ENCODE results near the gene PLD6.

Gene PLD6

DNA sequence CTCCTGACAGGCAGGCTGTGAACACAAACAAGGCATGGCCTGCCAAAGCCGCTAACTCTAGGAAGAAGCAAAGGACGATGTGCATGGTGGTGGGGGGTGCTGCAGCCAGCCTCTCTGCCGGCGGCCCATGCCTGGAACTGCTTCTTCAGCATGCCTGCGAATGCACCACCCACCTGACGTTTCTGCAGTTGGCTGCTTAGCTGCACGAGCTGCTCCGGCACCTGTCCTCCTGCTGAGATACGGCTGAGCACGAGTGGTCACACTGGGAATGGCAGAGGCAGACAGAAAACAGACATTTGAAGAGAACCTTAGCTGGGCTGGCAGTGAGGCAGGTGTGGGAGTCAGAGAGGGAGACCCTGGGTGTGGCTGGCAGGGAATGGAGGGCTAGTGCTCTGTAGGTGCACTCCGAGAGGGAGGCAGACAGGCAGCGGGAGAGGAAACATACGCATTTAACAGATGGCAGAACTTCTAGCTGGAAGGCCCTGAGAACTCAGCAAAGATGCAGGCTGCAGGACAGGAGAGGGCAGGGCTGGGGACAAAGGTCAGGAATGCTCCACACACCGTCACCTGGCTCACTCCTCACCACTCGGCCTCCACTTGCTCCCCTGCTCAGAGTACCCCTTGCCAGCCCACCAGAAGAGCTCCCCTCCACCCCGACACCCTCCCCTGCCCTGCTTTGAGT, 25.6 kb upstream of the PLD6 start:
- H3K4me3 Mint-ChIP-seq = no peak overlapping the region
- DNase-seq (no peak), ATAC-seq (no peak)
- no peaks in the 10 kb centered on the region for H3K9me3 Mint-ChIP-seq
- H3K4me1 Mint-ChIP-seq = peaks cover 28% of the 10 kb centered on the region
- H3K27ac Mint-ChIP-seq = peak overlapping the region; percentile 54 to 65
- H3K27me3 Mint-ChIP-seq = no peaks in the 10 kb centered on the region

DNA sequence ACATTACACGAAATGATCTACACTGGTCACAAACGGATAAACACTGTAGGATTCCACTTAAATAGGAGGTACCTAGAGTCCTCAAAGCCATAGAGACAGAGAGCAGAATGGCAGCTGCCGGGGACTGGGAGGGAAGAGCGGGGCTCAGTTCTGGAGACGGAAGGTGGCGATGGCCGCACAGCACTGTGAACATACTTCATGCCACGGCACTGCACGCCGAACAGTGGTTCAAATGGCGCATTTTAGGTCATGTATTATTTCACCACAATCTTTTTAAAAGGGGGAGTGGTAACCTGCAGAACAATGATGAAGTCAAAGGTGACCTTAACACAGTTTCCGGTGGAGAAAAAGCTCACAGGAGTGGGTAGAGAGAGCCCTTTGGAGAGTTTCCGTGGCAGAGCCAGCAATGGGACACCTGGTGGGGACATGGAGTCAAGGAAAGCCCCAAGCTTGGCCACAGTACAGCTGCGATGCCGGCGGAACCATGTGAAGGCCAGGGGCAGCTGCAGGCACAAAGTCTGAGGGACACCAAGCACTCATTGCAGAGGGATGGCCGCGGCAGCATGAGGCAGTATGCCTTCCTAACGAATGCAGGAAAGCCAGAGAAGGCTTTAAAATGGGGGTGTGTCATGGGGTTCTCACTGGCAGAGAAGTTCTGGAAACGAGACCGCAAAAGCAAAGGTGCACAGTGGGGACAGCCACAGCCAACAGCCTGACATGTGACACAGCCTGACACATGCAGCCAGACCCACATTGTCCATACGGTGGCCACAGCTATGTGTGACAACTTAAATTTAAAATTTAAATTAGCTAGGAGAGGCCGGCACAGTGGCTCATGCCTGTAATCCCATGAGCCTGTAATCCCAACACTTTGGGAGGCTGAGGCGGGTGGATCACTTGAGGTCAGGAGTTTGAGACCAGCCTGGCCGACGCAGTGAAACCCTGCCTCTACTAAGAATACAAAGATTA, 23.6 kb upstream of the PLD6 start:
- peaks cover 11% of the 10 kb centered on the region for H3K4me1 Mint-ChIP-seq

DNA sequence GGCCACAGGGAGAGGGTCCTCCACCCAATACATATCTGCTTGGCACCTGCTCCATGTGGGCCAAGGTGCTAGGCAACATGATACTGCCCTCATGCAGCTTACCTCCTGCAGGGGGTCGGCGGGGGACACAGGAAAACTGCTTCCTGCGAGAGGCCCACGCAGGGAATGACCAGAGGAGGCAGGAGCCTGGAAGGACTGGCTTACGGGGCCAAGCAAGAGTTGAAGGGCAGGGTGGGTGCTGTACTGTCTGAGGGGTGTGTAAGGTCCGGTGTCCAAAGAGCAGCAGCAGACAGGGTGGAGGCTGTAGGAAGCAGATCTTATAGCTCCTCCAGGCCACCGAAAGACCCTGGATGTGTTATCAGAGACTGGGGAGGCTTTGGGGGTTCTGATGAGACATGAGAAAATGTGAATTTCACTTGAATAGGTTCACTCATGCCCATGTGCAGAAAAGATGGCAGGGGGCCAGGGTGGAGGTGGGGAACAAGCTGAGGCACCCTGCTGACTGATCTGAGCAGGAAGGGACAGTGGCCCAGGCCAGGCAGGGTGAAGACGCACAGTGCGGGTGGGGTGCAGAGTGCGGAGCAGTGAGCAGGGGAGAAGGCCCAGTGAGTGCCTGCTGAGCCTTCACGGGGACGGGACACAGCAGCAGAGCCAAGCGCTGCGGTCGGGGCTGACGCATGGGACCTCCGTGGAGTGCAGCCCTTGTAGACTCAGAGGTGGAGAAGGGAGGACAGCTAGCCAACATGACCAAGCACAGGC, 22.6 kb upstream of the PLD6 start:
- no peak for DNase-seq

More for the DNA sequence above, 23.6 kb upstream of the PLD6 start:
- Mint-ChIP-seq H3K9me3 (no peaks in the 10 kb centered on the region), H3K27me3 (no peaks in the 10 kb centered on the region), H3K4me3 (no peak overlapping the region), H3K27ac (peak overlapping the region in 1 of 2 donors; percentile 61)
- ATAC-seq (no peak), DNase-seq (no peak)

DNA sequence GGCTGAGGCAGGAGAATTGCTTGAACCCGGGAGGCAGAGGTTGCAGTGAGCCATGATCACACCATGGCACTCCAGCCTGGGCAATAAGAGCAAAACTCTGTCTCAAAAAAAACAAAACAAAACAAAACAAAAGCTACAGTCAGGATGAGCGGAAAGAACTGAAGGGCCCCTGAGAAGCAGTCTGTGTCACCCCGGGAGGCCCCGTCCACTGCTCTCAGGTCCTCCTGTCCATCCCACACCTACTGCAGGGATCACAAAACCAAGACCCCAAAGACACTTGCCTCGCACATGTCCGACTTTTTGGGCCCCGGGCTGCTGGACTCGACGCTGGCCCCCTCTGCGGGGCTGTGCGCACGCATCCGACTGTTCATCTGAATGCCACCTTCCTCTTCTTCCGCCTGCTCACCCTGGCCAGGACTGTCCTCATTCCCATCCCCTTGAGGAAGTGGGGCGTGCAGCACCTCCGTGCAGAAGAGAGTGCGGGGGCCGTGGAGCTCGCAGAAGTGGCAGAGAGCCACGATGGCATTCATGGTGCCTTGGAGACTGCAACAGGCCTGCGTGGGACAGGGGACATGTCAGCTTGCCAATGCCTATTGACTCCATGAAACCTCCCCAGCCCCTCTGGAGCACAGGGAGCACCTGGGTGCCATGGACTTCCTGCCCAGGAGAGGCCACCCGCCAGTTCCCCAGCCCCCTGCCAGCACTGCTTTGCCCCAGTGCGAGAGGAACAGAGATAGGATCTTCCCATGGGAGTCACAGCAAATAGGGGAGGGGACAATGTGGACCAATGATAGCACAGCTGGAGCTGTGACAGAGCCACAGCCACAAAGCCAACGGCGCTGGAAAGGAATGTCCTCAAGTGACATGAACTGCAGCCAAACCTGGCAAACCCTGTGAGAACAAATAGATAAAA, 21.7 kb upstream of the PLD6 start:
- Mint-ChIP-seq H3K4me3 (no peak overlapping the region), H3K4me1 (peaks cover 11% of the 10 kb centered on the region), H3K9me3 (no peaks in the 10 kb centered on the region), H3K27ac (no peak overlapping the region), H3K27me3 (no peaks in the 10 kb centered on the region)
- DNase-seq = no peak
- no peak for ATAC-seq

More for the DNA sequence above, 22.6 kb upstream of the PLD6 start:
- Mint-ChIP-seq H3K4me3 (no peak overlapping the region), H3K27ac (no peak overlapping the region), H3K27me3 (no peaks in the 10 kb centered on the region), H3K9me3 (no peaks in the 10 kb centered on the region), H3K4me1 (peaks cover 11% of the 10 kb centered on the region)
- ATAC-seq = no peak

DNA sequence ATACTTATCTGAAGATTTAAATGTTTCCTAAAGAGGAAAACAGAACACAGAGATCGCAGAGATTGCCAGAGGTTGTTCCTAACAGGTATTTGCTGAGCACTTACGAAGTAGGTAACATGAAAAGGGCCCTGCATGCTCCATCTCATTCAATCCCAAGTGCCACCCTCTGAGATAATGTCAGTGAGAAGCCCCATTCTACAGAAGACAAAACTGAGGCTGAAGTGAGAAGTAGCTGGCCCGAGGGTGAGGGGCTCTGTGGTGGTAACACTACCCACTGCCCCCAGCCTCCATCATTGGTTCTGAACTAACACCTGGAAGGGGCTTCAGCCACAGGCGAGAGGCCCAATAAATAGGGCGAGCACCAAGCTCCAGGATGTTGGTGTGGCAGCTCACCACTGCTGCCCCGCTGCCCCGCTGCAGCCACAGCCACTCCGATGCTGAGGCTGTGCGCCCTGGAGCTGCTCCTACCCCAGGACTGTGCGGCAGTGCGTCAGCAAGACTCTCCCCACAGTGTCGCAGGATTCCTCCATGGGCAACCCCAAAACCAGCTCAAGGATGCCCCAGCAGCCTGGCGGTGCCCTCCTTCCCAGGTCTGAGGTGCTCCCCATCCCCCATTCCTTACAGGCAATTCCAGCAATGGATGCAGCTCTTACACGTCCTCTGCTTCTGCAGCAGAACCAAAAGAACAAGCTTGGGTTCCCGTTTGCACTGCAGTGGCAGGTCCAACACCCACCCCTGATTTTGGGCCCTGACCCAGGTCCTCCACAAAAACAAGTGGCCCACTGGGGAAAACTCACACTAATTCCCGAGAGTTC, 20.5 kb upstream of the PLD6 start:
- ATAC-seq = no peak
- no peak for DNase-seq
- Mint-ChIP-seq H3K4me3 (no peak overlapping the region), H3K9me3 (no peaks in the 10 kb centered on the region), H3K27ac (no peak overlapping the region), H3K4me1 (peaks cover 5% of the 10 kb centered on the region), H3K27me3 (no peaks in the 10 kb centered on the region)

DNA sequence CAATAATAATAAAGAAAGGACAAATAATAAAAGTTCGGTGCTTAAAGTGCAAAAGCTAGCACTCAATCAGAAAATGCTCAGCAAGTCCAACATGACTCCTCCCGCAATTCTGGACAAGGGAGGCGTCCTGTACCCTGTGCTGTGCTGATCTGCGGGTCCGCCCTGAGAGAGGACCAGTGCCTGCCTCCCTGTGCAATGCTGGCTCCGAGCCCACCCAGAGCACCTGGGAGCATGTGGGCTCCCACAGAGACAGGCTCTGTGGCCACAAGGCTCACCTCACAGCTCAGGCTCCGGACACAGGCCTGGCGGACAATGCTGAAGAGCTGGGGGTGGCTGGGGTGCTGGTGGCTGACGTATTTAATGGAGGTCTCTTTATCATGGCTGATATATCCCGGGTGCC, 19.8 kb upstream of the PLD6 start:
- ATAC-seq (no peak), DNase-seq (no peak)
- Mint-ChIP-seq H3K4me1 (peaks cover 5% of the 10 kb centered on the region), H3K27ac (no peak overlapping the region), H3K4me3 (no peak overlapping the region), H3K9me3 (no peaks in the 10 kb centered on the region), H3K27me3 (no peaks in the 10 kb centered on the region)

DNA sequence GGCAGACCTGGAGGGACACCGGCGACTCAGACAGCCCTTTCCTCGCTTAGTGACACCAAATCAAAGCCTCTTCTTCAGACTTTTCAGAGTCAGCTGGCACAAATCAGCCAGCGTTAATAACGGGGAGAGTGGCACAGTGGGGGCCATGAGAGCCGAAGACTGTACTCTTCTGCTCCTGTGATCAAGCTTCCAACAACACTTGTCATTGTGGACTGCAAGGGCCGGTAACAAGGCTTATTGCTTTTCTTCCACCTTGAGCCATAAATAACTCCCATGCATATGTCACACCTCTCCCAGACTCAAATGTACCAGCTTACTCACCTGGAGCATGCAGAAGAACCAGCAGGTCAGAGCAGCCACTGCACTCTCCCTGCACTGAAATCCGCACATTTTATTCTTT, 18.0 kb upstream of the PLD6 start:
- Mint-ChIP-seq H3K9me3 (no peaks in the 10 kb centered on the region), H3K4me1 (no peaks in the 10 kb centered on the region), H3K27me3 (no peaks in the 10 kb centered on the region), H3K4me3 (no peak overlapping the region), H3K27ac (peak overlapping the region in 1 of 2 donors; percentile 21)
- ATAC-seq (no peak), DNase-seq (no peak)

DNA sequence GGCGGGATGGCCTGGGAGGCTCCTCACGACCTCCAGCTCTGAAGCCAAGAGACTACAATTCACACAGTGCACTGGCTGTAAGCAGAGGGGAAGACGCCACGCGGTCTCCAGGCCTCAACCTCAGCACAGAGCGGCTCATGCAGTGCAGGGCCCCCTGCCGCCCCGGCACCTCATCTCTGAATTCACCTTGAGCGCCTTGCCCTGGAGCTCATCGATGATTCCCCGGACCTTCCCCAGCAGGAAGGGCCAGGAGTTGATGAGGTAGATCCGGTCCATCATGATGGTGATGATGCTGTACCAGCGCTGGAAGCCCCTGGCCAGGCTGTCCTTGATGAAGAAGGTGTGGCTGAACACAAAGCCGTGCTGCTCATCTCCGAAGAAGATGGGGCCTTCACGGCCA, 17.6 kb upstream of the PLD6 start:
- ATAC-seq (no peak), DNase-seq (no peak)
- Mint-ChIP-seq H3K4me3 (no peak overlapping the region), H3K27me3 (no peaks in the 10 kb centered on the region), H3K4me1 (no peaks in the 10 kb centered on the region), H3K27ac (no peak overlapping the region), H3K9me3 (no peaks in the 10 kb centered on the region)

DNA sequence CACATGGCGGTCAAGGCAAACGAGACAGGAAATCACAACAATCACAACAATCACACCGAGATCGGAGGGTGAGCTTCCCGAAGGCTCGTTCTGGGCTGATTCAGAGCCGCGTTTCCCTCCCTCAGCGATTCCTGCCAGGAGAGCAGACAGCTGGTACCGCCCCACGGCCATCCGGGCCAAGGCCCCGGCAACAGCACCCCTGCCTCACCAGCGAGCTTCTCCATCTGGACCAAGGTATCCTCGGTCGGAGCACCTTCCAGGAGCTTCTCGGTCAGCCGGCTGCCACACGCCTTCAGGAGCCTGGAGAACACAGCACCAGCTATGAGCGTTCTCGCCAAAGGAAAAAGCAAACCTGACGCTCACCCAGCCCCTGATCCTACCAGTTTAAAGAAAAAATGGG, 15.2 kb upstream of the PLD6 start:
- no peak for DNase-seq
- no peak for ATAC-seq
- H3K27ac Mint-ChIP-seq = no peak overlapping the region
- H3K27me3 Mint-ChIP-seq = no peaks in the 10 kb centered on the region
- H3K4me3 Mint-ChIP-seq = no peak overlapping the region
- no peaks in the 10 kb centered on the region for H3K9me3 Mint-ChIP-seq
- no peaks in the 10 kb centered on the region for H3K4me1 Mint-ChIP-seq

DNA sequence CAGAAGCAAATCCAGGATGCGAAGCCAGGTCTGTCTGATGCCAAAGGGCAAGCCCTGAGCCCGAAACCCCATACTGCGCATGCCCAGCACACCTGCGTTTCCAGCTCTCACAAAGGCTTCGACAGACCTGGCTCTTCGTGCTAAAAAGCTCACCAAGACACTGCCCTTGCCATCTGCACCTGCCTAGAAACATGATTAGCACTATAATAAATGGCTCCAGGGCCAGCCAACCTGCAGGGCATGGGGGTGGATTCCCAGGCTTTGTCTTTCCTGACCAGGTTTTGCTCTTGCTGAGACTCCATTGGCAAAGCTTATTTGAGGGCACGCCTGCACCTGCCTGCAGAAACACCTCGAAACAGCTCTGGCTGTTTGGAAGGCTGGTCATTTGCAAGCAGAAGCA, 14.4 kb upstream of the PLD6 start:
- ATAC-seq = no peak
- DNase-seq = no peak
- Mint-ChIP-seq H3K9me3 (no peaks in the 10 kb centered on the region), H3K4me1 (no peaks in the 10 kb centered on the region), H3K4me3 (no peak overlapping the region), H3K27me3 (no peaks in the 10 kb centered on the region), H3K27ac (peak overlapping the region in 1 of 2 donors; percentile 12)

DNA sequence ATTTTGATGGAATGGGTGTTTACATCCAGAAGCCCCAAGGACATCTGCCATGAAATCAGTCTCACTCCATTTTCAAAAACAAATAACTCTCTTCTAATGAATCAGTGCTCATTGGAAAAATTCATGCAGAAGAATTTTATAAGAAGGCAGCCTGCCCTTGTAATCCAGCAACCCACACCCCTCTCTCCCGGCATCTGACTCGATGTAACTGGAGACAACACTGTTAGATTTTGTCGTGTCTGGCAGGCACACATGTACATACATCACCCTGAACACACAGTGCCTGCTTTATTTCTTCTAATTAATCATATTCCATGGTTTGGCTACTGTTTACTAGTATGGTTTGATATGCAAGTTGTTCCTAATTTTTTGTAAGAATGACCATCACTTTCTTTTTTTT, 11.9 kb upstream of the PLD6 start:
- Mint-ChIP-seq H3K4me1 (no peaks in the 10 kb centered on the region), H3K4me3 (no peak overlapping the region), H3K27ac (no peak overlapping the region), H3K9me3 (no peaks in the 10 kb centered on the region), H3K27me3 (no peaks in the 10 kb centered on the region)
- DNase-seq = no peak
- no peak for ATAC-seq

DNA sequence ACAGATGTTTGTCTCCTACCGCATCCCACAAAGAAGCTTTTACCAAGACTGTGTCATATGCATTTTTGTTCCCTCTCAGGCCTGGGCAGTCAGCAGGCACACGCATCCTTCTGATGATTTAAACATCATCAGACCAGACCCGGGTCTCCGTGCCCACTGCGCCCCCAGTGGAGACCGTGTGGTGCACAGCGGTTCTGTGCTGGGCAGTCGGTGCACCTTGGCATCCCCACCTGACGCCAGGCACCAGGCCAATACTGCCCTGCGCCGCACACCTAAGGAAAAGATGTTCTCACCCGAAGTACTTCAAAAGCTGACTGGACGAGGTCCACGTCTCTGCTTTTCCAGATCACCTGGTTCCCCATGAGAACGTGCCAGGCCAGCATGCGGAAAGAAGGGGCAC, 10.6 kb upstream of the PLD6 start:
- H3K27me3 Mint-ChIP-seq = no peaks in the 10 kb centered on the region
- no peaks in the 10 kb centered on the region for H3K4me1 Mint-ChIP-seq

DNA sequence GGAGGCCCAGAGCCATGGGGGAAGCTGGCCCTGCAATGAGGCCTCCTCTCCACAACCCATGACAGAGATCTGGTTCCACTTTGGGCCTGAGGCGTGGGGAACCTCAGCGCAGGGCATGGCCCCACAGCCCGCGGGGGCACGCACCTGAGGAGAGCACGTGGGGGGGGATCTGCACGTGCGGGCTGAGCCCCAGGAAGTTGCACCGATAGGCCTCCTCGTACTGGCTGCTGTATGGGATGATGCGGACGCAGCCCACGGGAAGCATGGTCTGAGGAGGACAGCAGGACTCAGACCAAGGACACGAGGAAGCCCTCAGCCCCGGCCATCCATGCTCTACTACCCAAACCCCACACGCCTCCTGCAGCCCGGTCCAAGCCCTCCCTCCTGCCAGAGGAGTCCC, 10.1 kb upstream of the PLD6 start:
- H3K4me3 Mint-ChIP-seq = no peak overlapping the region
- no peaks in the 10 kb centered on the region for H3K27me3 Mint-ChIP-seq
- no peaks in the 10 kb centered on the region for H3K9me3 Mint-ChIP-seq
- DNase-seq (no peak), ATAC-seq (peak; percentile 28)
- H3K4me1 Mint-ChIP-seq = no peaks in the 10 kb centered on the region
- H3K27ac Mint-ChIP-seq = peak overlapping the region; percentile 46 to 68

More for the DNA sequence above, 10.6 kb upstream of the PLD6 start:
- Mint-ChIP-seq H3K4me3 (no peak overlapping the region), H3K27ac (no peak overlapping the region), H3K9me3 (no peaks in the 10 kb centered on the region)
- ATAC-seq (no peak), DNase-seq (no peak)

DNA sequence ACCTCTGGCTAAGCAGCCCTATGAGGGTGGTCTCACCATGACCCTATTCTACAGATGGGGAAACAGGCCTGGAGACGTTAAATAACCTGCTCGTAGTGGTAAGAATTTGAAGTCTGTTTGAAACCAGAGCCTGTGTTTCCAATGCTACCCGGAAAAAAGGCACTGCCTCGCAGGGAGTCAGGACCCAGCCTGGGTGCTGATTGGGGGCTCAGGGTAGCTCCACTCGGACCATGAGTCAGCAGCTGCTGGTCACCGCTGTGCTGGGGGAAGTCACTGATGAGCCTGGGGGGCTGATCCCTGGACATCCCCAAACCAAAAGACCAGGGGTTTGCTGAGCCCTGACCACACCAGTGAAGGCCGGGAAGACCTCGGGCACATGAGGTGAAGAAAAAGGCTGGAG, 9.4 kb upstream of the PLD6 start:
- ATAC-seq (no peak), DNase-seq (no peak)
- Mint-ChIP-seq H3K4me1 (no peaks in the 10 kb centered on the region), H3K27ac (peak overlapping the region in 1 of 2 donors; percentile 94), H3K9me3 (no peaks in the 10 kb centered on the region), H3K4me3 (no peak overlapping the region), H3K27me3 (no peaks in the 10 kb centered on the region)
